AG04449 (cell line): ENCODE measurements around the gene SYT8.

Experiments
- CTCF ChIA-PET: fragments of 350-600 bp; formaldehyde crosslinking; extraction: SDS; loops from one replicate; lab custom pipeline; 2021; ENCODE audit warnings: antibody characterized with exemption; lab: Yijun Ruan, JAX
- POLR2A ChIA-PET: fragments of 400-600, 350-600 bp; formaldehyde crosslinking; extraction: SDS; loops from one replicate; lab custom pipeline; 2020; ENCODE audit warnings: antibody characterized with exemption, inconsistent platforms; lab: Yijun Ruan, JAX
- DNase-seq: peaks from one replicate; pipeline ENCODE4 v3.0.0-alpha.2; 2010; ENCODE audit warnings: low read depth, low spot score
- H3K4me3 ChIP-seq: 2 replicates; pipeline ENCODE4 v1.5.1; 2011; ENCODE audit warnings: low read depth, mild to moderate bottlenecking, control low read depth, low read length
- TF ChIP-seq, protein P1 (sequence below): IDR thresholded peaks from one replicate; pipeline ENCODE4 v1.5.1; 2011; ENCODE audit warnings: mild to moderate bottlenecking, moderate library complexity, low read length, control low read depth, inconsistent platforms; ENCODE audit not compliant: insufficient read depth; ENCODE audit errors: missing control alignments

SYT8 gene

DNA sequence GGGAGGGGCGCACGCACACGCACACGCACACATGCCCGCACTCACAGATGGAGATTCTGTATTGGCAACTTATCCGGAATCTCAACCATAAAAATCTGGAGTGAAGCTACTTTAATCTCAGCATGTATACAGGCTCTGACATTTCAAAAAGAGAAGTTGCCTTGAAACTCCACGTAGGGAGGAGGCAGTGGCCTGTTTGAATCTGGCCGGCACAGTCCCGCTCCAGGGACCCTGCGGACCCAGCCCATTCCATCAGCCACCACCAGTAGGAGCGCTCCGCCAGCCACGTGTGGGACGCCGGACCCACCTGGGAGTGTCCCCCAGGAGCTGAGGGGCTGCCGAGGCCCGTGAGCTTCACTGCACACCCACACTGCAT, 1.9 kb upstream of the SYT8 start:
- CTCF ChIA-PET, result interaction anchor here (0.6 to 13.7 kb wide), 60 partner anchors 8 to 342 kb away, joined by 3 to 671 read pairs (median 6); partner anchors contain the start of genes H19, IFITM10, KRTAP5-6 and LSP1
- TF ChIP-seq, protein P1, sequence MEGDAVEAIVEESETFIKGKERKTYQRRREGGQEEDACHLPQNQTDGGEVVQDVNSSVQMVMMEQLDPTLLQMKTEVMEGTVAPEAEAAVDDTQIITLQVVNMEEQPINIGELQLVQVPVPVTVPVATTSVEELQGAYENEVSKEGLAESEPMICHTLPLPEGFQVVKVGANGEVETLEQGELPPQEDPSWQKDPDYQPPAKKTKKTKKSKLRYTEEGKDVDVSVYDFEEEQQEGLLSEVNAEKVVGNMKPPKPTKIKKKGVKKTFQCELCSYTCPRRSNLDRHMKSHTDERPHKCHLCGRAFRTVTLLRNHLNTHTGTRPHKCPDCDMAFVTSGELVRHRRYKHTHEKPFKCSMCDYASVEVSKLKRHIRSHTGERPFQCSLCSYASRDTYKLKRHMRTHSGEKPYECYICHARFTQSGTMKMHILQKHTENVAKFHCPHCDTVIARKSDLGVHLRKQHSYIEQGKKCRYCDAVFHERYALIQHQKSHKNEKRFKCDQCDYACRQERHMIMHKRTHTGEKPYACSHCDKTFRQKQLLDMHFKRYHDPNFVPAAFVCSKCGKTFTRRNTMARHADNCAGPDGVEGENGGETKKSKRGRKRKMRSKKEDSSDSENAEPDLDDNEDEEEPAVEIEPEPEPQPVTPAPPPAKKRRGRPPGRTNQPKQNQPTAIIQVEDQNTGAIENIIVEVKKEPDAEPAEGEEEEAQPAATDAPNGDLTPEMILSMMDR, result no peak
- no peak for DNase-seq
- POLR2A ChIA-PET, result interaction anchor here (0.9 to 2.3 kb wide), 2 partner anchors 69 to 139 kb away, joined by 3 to 7 read pairs; partner anchors contain the start of gene CTSD
- H3K4me3 ChIP-seq, result no peak overlapping the region

GRCh38 chr11:1834062-1834610, 654 bp upstream of the SYT8 start:
- TF ChIP-seq, protein P1, result no peak
- no peak overlapping the region for H3K4me3 ChIP-seq
- no peak for DNase-seq
- POLR2A ChIA-PET, result no interaction called here
- CTCF ChIA-PET, result interaction anchor here (0.8 to 13.7 kb wide), 37 partner anchors 9 to 319 kb away, joined by 3 to 671 read pairs (median 9); partner anchors contain the start of genes H19, IFITM10, LSP1 and MRPL23

DNA sequence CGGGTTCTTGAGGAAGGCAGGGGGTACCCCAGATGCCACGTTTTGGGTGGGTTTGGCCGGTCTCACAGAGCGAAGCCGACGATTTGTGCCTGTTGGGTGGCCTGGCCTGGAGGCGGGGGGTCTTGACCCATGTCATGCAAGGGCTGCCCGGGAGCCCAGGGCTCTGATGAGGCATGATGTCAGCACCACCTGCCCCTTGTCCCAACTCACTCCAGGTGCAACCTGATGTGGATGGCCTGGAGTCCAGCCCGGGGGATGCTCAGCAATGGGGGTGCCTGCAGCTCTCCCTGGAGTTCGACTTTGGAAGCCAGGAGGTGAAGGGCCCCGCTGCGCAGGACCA, 851 bp downstream of the SYT8 start:
- TF ChIP-seq, protein P1, result no peak
- POLR2A ChIA-PET, result no interaction called here
- H3K4me3 ChIP-seq, result no peak overlapping the region
- CTCF ChIA-PET, result interaction anchor here (1.1 to 13.7 kb wide), 8 partner anchors 11 to 318 kb away, joined by 3 to 671 read pairs (median 16); no protein-coding TSS in a partner anchor
- DNase-seq, result no peak

GRCh38 chr11:1836011-1836945, 1.5 kb downstream of the SYT8 start:
- CTCF ChIA-PET, result interaction anchor here (0.8 to 13.7 kb wide), 13 partner anchors 10 to 317 kb away, joined by 3 to 671 read pairs (median 3); no protein-coding TSS in a partner anchor
- TF ChIP-seq, protein P1, result no peak
- H3K4me3 ChIP-seq, result no peak overlapping the region
- POLR2A ChIA-PET, result no interaction called here
- no peak for DNase-seq

DNA sequence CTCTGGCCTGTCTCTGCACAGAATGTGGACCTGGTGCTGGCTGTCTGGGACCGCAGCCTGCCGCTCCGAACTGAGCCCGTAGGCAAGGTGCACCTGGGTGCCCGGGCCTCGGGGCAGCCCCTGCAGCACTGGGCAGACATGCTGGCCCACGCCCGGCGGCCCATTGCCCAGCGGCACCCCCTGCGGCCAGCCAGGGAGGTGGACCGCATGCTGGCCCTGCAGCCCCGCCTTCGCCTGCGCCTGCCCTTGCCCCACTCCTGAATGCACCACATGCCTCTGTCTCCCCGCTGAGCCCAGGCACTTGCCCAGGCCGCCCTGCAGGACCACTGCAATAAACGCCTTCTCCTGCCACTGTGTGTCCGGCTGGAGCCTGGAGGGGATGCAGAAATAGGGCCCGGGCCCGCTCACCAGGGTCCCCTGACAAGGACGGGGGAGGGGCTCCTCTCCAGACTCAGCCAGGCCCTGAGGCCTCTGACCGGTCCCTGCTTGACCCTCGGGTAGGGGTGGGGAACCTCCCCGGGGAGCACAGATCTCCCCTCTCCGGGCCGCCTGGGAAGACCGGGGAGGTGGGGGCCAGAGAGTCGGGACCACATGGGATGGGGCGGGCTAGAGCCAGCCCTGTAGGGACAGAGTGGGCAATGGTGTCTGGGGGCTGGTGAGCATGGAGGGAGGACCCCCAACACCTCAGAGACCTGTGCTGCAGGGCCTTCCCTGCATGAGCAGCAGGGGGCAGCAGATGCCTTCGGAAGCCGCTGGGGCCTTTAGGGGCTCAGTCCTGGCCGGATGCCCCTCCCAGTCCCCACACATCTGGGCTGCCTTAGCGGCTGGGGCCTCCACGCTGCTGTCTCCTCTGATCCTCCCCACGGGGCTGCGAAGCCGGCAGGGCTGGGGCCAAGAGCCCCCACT, 2.6 kb downstream of the SYT8 start:
- CTCF ChIA-PET, result interaction anchor here (0.8 to 13.7 kb wide), 11 partner anchors 11 to 316 kb away, joined by 3 to 671 read pairs (median 9); no protein-coding TSS in a partner anchor
- H3K4me3 ChIP-seq, result no peak overlapping the region
- TF ChIP-seq, protein P1, result peak; percentile 97
- no peak for DNase-seq
- POLR2A ChIA-PET, result no interaction called here
